ENCODE data around the gene MAML2.

The MAML2 gene

DNA sequence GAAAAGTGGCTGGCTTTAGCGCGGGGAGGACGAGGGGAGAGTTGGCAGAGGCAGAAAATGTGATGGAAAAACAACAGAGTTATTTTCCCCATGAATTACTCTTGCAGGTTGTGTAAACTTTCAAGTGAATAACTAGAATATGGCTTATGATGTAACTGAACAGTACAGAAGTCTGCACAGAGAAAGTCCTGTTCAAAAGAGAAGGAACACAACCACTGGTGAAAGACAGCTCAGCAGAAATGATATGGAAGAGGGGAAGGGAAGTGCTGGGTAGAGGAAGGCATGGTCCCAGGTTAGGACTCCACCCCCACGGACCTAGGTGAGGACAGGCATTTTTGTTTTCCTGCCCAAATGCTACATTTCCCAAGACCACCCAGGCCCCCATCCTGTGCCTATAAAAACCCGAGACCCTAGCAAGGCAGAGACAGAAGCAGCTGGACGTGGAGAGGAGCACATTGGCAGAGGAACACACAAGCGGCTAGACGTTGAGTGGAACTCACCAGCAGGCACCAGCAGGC lies 77.7 kb downstream of the MAML2 start:
- no peak for DNase-seq

DNA sequence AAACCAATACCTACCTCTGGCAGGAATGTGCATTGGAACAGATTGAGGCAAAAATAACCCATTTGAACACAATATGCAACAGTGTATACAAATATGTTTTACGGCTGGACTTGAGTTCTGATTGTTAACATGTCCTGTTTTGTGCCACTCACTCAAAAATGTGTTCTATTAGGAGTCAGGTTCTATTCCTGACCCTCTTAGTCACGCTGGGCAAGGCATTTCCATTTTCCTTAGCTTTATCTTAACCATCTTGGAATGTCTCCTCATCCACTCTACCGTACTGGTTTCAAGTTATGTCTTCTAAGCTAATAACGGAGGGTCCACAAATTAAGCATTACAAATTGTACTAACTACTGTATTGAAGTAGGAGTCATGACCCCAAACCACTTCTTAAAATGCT lies 78.6 kb downstream of the MAML2 start:
- no peak for DNase-seq

DNA sequence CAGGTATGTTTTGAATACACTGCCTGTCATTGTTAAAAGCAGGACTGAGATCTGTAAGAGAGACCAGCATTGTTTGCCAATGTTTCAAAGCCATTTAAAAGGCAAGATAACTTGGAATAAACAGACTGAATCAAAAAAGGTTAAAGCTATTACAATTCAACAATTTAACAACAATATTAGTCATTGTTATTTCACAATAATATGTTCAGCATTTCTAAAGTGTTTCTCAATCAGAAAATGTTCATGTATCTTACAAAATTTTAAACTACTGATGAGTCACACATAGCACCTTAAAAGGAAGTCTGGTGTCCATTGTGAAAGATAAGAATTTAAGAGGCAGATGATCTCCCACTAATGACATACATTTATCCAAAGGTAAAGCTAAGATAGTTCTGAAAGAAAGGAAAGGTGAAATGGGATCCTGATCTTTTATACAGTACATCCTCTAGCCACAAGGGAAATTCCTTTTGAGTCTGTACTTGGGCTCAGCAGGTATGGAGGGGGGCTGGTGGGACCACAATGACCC lies 79.7 kb downstream of the MAML2 start:
- no peak for DNase-seq

DNA sequence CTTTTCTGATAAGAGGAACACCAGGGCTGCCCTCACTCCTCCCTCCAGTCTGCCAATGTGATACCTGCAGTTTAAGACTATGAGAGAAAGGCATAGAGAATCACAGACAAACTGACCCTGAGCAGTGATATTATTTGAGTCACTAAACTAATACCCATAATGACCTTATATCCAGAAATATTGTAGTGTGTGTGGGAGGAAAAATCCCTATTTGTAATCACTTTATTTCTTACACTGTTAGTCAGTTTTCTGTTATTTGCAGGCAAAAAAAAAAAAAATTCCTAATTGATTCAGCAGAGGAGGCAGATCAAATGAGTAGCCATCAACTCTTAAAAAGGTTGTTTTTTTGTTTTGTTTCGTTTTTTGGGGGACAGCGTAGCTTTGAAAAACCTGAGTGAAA lies 82.5 kb downstream of the MAML2 start:
- no peak for DNase-seq

DNA sequence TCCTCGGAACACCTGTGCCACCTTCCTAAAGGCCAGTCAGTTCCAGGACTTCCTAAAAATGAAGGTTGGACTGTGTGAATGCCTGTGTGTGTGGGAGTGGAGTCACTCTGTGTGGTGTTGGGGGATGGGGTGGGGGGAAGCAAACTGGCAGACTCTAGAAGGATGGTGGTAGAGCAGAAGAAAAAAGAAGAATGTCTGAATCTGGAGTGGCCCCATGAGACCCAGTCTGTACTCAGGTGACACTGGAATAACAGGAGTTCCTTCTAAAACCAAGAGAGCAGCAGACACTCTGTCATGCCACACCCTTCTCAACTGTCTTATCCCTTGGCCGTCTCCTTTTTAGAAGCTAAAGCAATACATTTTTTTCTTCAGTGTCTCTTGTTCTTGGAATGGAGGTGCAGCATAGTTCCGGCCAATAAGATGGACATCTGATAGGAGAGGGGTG lies 82.9 kb downstream of the MAML2 start:
- DNase-seq, result no peak

DNA sequence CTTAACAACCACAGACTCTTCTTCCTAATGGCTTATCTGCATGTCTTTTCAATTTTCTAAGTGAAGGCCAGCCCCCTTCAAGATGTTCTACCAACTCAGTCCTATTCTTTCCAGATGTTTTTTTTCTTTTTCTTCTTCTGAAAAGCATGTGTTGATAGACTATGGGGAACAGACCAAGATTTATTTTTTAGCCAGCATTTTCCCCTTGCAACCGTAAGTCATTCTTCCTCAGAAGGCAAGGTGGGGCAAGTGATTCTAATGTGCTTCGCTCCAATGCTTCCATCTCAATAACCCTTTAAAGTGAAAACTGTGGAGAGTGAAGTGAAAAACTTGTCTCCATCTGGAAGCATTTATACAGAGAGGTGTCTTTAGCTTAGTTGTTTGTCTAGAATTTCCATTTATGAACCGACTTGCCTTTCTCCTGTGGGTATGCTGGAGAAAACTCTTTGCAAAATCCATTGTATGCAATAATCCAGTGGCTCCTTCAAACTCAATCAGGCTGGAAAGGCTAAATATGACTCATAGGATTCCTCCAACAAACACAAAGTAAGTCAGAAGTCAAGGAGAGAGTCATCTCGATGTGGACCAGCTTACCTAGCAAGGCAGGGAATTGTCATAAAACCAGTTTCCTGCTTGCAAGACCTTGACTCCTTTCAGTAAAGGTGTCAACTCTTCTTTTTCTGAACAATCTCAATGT lies 83.7 kb downstream of the MAML2 start:
- no peak for DNase-seq

DNA sequence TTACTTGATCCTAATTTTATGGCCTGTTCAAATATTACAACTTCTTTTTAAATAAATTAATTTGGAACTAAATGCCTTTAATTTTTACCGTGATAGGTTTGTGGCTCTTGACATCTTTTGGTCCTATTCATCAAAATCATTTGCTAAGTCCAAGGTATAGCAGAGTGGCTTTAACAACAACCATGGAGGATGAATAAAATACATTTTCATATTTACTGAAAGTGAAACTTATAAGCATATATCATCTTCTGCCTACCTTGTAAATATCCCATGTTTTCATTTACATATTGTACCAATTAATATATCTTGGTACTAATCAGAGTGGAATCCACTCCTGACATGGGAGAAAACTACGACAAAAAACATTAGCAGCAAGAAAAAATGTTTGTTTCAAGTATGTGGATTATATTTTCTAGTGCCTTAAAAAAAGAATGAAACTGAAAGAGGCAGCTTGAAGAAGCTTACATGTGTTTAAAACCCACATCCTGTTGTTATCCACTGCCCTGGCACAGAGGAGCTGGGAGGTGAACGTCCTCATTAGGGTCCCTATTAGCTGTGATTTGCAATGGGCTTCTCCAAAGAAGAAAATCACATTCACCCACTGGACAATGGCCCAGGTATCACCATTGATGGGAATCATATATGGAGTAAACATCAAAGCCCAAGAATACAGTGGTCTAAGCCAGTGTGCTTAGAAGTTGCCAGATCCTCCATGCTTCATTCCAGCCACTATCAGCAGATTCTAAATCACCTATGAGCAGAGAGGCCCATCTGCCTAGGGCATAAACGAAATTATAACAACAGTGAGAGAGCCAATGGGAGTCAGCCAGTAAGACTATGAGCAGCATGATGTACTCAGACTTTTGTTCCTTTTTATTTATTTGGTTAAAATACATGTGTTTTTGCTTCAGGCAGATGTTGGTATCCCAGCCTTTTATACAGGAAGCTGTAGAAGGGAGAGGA lies 84.7 kb downstream of the MAML2 start:
- peak in 1 of 4 experiments; percentile 23 for DNase-seq

DNA sequence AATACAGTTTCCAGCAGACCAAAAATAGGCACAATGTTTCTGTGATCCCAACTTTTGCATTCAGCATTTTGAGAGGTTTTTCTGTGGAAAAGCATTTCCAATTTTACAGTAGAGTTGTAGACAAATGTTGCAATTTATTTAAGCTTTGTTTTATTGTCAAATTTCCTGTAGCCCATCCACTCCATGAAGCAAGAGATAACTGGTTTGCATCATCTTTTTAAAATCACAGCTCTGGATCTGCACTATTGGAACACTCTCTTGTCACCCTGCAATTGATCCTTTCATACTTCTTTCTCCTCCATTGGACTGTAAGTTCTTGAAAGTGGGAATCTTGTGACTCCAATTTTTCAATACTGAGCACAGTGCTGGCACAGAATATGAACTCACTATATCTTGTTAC lies 86.0 kb downstream of the MAML2 start:
- no peak for DNase-seq

DNA sequence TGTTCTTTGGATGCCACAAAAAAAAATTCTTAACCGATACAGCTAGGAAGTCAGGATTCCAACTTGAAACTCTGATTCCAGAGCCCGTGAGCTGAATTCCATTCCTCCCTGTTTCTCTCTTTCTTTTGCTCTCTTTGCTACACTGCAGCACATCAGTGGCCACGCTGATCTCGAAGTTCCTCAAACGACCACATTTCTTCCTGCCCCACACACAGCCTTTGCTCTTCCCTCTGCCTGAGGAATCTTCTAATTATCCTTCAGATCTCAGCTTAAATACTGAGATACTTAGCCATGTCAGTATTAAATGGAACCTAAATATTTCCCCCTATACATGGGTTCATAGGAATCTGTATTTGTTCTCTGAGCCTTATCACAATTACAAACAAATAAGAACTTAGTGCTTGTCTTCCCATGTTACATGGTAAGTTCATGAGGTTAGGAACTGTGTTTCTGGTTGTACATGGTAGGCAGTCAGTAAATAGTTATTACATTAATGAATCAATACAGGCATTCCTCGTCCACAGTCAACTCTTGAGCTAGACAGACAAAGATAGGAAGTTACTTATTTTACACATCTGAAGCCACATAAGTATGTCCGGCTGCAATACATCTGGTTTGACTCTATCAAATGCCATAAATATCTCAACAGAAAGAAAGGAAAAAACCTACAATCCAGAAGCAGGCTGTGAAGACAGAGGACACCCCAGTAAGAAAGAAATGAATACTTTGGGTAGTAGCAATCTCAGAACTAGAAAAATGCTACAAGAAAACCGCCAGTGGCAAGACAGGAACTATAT lies 86.6 kb downstream of the MAML2 start:
- no peak for DNase-seq

DNA sequence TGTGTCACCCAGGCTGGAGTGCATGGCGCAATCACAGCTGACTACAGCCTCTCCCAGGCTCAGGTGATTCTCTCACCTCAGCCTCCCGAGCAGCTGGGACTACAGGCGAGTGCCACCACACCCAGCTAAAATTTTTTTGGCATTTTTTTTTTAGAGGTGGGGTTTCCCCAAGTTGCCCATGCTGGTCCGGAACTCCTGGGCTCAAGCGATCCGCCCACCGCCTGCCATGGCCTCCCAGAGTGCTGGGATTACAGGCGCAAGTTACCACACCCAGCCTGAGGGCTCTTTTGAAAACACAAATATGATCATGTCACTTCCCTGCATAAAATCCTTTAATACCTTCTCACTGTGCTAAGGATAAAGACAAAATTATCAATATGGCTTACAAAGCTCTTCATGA lies 88.1 kb downstream of the MAML2 start:
- DNase-seq, result no peak

DNA sequence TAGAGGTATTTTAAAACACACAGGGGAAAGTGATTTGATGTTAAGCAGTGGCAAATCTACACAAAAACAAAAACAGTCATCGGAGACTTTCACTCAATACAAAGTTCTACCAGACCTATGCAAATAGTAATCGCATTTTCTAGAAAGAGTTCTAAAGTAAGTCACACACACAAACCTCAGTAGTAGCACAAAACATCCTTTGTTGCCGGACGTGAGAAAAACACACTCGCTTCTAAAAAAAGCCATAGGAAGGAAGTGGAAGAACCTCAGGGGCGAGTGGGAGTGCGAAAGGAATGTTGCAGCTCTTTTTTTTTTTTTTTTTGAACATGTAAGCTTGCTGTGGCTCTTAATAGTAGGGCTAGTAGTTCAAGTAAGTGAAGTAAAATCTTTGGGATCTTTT lies 88.9 kb downstream of the MAML2 start:
- DNase-seq, result no peak

DNA sequence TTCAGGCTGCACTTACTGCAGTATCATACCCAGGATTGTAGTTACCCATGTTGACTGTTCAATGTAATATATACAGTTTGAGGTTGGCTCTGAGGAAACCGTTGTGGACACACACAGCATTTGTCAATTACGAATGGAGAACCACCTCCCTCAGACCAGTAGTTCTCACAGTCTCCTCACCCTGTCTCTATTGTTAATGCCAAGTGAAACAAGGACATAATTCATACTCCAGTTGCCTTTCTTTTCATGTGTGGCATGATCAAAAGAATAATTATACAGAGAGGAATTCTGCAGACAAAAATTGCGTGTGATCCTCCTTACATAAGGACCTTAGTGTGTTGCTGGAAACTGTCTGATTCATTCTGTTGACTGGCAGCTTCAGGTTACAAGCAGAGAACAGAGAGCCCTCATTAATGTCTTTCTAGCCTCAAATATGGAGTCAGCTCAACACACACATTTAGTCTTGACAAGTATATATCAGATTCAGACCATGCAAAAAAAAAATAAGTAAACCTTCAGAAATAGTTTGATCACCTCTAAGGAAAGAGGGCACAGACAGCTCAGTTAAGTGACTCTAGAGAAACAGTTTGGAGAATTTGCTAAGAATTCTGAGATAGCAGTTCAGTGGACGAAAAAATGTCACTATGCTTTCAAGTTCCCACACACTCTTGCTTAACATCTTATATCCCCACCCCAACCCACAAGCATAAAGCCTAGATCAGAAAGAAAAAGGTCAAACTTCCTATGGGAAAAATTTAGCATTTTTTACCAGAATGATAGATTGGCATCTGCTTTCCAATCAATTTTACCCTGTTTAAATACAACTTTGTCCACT lies 96.1 kb downstream of the MAML2 start:
- DNase-seq, result no peak

DNA sequence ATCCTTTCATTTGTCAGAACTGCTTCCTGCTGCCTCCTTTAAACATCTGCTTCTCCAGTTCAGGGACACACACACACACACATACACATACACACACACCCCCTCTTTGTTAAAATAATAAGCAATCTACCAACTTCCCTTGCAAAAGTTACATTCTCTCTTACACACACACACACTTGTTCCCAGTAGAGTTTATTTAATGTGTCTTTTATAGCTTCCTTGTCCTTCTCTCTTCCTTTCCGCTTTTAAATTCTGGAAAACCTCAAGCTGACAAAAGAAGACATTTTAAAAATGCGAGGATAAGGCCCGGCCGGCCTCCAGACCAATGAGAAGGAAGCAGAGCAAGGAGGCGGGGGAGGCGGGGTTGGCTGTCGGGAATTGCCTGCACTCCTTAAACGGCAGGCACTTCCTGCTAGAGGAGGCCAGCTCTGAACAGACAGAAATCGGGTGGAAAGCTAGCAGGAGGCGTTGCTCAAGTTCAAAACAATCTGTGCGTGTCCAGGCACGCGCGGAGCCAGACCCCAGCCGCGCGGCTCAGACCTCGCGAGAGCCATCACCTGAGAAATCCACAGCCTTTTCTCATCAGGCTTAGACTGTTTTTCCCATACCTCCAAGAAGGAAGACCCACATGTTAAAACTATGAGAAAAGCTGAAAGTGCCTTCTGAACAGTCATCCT lies 99.9 kb downstream of the MAML2 start:
- peak; percentile 15 to 36 (median 32) for DNase-seq

DNA sequence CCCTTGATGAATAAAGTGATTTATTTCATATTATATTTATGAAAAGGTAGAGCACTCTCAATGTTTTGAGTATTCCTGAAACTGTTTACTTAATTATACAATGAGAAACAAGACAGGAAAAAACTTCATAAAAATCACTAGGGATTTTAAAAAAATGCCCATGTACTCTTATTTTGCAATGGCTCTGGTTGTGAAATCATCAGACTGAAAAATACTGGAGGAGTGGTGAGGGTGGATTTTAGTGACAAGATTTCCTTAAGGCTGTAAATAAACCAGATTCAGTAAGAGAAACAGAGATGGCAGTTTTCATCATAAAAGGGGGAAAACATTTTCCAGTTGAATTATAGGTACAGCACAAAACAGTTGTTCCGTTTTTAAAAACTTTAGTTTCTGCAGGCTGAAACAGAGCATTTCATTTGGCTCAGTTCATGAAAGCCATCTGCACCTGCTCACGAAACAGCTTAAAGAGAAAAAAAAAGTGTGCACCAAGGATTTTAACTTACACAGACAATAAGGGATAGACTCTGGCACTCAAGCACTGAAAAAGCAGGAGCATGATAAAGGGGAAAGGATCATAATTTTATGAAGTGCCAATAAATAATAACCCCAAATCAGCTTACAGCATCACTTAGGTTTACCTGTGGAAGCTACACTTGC lies 100.7 kb downstream of the MAML2 start:
- no peak for DNase-seq

DNA sequence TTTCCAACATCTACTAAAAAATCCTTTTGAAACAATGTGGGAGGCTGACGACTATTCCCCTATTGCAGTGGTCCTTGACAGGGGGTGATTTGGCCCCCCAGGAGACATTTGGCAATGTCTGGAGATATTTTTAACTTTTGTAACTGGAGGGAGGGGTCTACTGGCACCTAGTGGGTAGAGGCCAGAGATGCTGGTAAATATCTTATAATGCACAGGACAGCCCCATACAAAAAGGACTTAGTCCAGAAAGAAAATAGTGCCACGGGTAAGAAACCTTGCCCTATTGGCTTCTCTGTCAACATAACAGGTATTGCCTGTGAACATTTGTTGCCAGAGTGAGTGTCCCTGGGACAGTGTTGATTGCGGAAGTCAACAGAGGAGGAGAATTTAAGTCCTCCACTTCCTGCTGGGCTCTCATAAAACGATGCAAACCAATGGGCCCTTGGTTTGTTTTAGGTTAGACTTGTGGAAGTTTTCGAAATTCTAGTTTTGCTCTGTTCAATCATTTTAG lies 101.6 kb downstream of the MAML2 start:
- no peak for DNase-seq

DNA sequence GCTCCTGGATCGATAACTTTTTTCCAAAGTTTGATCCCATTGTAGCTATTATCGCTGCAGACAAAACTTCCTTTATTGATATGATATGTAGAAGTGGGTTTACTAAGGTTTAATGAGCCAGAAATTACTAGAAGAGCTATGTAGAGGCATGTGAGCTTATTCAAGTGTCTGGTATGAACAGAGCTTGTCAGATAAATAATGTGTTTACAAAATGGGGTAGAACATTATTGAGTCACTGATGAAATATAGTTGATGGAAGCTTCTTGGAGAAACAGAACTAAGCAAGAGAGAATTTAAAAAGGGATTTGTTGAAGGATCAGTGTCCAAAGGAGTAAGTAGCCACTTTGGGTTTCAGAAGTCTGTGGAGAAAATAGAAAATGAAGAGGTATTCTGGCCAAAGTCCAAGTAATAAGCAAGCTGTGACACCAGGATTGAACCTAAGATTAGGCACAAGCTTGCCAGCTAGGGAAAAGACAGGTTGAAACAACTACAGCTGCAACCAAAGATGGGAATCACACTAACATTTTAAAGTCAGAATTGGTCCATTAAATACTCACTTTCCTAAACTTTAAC lies 104.3 kb downstream of the MAML2 start:
- no peak for DNase-seq

DNA sequence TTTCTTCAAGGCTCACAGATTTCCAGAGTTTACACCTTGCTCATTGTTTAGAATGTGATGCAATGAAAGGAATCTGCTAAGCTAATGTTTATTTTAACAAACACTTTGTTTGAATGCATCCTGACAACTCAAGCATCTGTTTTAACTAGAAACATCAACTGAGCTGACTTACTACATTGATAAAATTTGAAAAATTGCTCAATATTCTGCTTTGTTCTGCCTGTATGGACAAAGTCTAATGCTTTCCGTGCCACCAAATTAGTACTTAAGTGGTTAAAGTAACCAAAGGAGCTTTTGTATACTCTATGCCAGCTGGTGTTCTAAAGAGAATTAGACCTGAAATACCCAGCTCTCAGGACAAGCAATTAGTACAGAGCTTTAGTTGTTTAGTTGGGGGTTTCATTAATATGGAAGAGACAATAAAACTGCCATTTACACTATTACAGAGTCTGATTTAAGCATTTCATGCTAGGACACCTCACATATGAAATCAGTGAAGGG lies 105.2 kb downstream of the MAML2 start:
- DNase-seq, result no peak

DNA sequence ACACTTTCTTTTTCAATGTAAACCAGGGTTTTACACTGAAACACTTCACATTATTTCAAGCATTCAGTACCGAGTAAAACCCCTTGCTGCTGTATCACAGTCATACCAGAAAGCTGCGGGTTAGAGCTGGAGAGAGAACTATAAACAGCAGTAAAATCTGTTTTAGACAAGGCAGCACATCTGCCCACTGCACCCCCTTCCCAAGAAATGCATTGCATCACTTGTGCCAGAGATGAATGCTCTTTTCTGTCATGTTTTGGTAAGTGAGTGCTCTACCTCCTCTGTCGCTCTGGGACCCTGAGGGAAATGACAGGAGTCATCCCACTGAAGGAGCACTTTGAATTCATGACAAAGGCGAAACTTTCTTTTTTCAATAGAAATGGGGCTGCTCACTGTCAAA lies 107.2 kb downstream of the MAML2 start:
- peak in 1 of 4 experiments; percentile 10 for DNase-seq

DNA sequence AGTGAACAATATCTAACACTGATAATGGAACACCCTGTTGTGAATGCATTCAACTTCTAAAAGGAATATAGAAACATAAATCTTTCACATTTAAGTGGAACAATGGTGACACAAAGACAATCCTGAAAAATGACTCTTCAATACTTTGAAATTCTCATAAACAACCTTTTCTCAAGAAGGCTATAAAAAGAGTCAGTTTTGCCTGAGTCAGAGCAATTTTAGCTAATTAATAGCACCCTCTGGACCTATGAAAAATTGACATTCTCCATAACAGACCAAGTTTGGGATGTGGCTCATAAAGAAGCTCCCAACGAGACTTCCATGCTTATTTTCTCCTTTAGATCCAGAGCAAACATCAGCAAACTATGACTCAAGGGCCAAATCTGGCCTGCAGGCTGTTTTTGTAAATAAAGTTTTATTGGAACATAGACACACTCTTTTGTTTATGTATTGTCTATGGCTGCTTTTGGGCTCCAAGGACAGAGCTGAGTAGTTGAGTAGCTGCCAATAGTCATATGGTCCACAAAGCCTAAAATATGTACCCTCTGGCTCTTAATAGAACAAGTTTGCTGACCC lies 108.0 kb downstream of the MAML2 start:
- DNase-seq, result no peak

DNA sequence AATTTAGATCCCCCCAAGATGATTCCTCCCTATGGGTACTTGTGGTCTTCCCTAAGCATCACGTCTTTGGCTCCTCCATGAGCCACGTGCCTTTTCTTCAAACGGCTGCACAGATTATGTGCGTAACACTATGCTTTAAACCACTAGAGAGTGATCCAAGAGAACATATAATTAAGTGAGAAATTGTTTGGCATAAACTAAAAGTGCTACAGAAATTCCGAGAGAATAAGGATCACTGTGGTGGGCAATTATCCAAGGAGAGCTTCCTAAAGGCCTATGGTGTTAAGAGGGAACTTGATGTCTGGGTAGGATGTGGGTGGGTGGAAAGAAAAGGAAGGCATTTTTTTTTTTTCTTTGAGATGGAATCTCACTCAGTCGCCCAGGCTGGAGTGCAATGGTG lies 110.9 kb downstream of the MAML2 start:
- DNase-seq, result no peak
